IMR-90 (cell line): Measurements from ENCODE around the gene SGMS1. TPM values are rescaled to one million over a fixed set of nuclear protein-coding genes. Genes with fewer than 3 reads are reported as not detected.

Experiments used
- ATAC-seq: fragments of 200-7000 bp; cut with Tn5 transposase; 2 replicates; pipeline ENCODE4 v1.9.1; 2020; ENCODE audit warnings: low read depth, mild to moderate bottlenecking, moderate library complexity
- BruUV-seq: library from RNA; stranded (reverse); fragments of 400-500 nt; replicated peaks from 2 replicates; lab custom pipeline; 2021; lab: Mats Ljungman, UMichigan
- CTCF ChIA-PET: fragments of 300-600 bp; formaldehyde crosslinking; extraction: SDS; loops from one replicate; lab custom pipeline; 2021; ENCODE audit warnings: antibody characterized with exemption; lab: Yijun Ruan, JAX
- POLR2A ChIA-PET: fragments of 300-600 bp; sonication (Branson Sonifier 250); formaldehyde crosslinking; loops from one replicate; lab custom pipeline; 2022; ENCODE audit warnings: antibody characterized with exemption; ENCODE audit not compliant: unreplicated experiment; lab: Charles Lee
- DNase-seq: peaks from one replicate; pipeline ENCODE4 v3.0.0; 2013
- H2AFZ ChIP-seq: replicated peaks from 2 replicates; pipeline ENCODE3; 2013; ENCODE audit warnings: low read length, mild to moderate bottlenecking; ENCODE audit not compliant: poor library complexity
- H2AK5ac ChIP-seq: 2 replicates; pipeline ENCODE4 v1.6.1; 2013; ENCODE audit warnings: low read depth, low read length, inconsistent platforms
- H2AK9ac ChIP-seq: replicated peaks from 2 replicates; pipeline ENCODE3; 2013; ENCODE audit warnings: mild to moderate bottlenecking, low read depth, low read length, moderate library complexity; ENCODE audit not compliant: poor library complexity
- H2BK120ac ChIP-seq: 2 replicates; pipeline ENCODE4 v1.6.1; 2013; ENCODE audit warnings: low read depth, low read length, inconsistent platforms
- H2BK15ac ChIP-seq: 3 replicates; pipeline ENCODE4 v1.6.1; 2013; ENCODE audit warnings: low read depth, low read length, inconsistent platforms
- H2BK20ac ChIP-seq: 2 replicates; pipeline ENCODE4 v1.6.1; 2013; ENCODE audit warnings: low read depth, mild to moderate bottlenecking, inconsistent platforms, low read length, moderate library complexity
- H2BK5ac ChIP-seq: 2 replicates; pipeline ENCODE4 v1.6.1; 2013; ENCODE audit warnings: mild to moderate bottlenecking, low read depth, low read length, inconsistent platforms; ENCODE audit not compliant: poor library complexity, severe bottlenecking
- H3K14ac ChIP-seq: replicated peaks from 2 replicates; pipeline ENCODE4 v1.6.1; 2013; ENCODE audit warnings: low read depth, low read length, inconsistent platforms
- H3K18ac ChIP-seq: 2 replicates; pipeline ENCODE4 v1.6.1; 2013; ENCODE audit warnings: low read depth, low read length, control low read depth
- H3K23ac ChIP-seq: 2 replicates; pipeline ENCODE4 v1.6.1; 2013; ENCODE audit warnings: low read depth, low read length, inconsistent platforms
- H3K27ac ChIP-seq: 2 replicates; pipeline ENCODE4 v1.5.1; 2013; ENCODE audit warnings: mild to moderate bottlenecking, control low read depth, low read length; ENCODE audit not compliant: insufficient read depth
- H3K27me3 ChIP-seq: 2 replicates; pipeline ENCODE4 v1.6.1; 2013; ENCODE audit warnings: low read length; ENCODE audit not compliant: control insufficient read depth, insufficient read depth
- H3K36me3 ChIP-seq: 2 replicates; pipeline ENCODE4 v1.6.1; 2013; ENCODE audit warnings: low read length, mixed read lengths; ENCODE audit not compliant: control insufficient read depth, insufficient read depth
- H3K4ac ChIP-seq: 2 replicates; pipeline ENCODE4 v1.6.1; 2013; ENCODE audit warnings: low read depth, low read length, inconsistent platforms
- H3K4me1 ChIP-seq: 2 replicates; pipeline ENCODE4 v1.6.1; 2013; ENCODE audit warnings: low read length, mixed read lengths; ENCODE audit not compliant: control insufficient read depth, insufficient read depth
- H3K4me2 ChIP-seq: 2 replicates; pipeline ENCODE4 v1.6.1; 2013; ENCODE audit warnings: low read depth, mild to moderate bottlenecking, control low read depth, low read length, moderate library complexity
- H3K4me3 ChIP-seq: 2 replicates; pipeline ENCODE4 v1.5.1; 2013; ENCODE audit warnings: low read depth, mild to moderate bottlenecking, control low read depth, low read length, moderate library complexity; ENCODE audit not compliant: insufficient read depth
- H3K56ac ChIP-seq: 2 replicates; pipeline ENCODE4 v1.6.1; 2013; ENCODE audit warnings: low read length, inconsistent platforms; ENCODE audit not compliant: insufficient read depth; ENCODE audit errors: extremely low read depth
- H3K79me1 ChIP-seq, 2 experiments: 2 replicates each; pipeline ENCODE4 v1.6.1; 2013; ENCODE audit warnings: low read length in 2 of 2, inconsistent platforms in 1 of 2, low read depth in 1 of 2
- H3K9ac ChIP-seq: 2 replicates; pipeline ENCODE4 v1.6.1; 2013; ENCODE audit warnings: low read depth, low read length, control low read depth
- H3K9me1 ChIP-seq: 2 replicates; pipeline ENCODE4 v1.6.1; 2013; ENCODE audit warnings: low read length, inconsistent platforms; ENCODE audit not compliant: insufficient read depth
- H3K9me3 ChIP-seq: 2 replicates; pipeline ENCODE4 v1.6.1; 2013; ENCODE audit warnings: low read length; ENCODE audit not compliant: control insufficient read depth, insufficient read depth
- H4K20me1 ChIP-seq: 2 replicates; pipeline ENCODE4 v1.6.1; 2013; ENCODE audit warnings: low read length, inconsistent platforms; ENCODE audit not compliant: insufficient read depth
- H4K5ac ChIP-seq: 2 replicates; pipeline ENCODE4 v1.6.1; 2013; ENCODE audit warnings: mild to moderate bottlenecking, low read depth, low read length, control low read depth
- H4K8ac ChIP-seq, 2 experiments: 2 replicates each; pipeline ENCODE4 v1.6.1; 2013; ENCODE audit warnings: low read depth in 2 of 2, low read length in 2 of 2, control low read depth in 1 of 2, inconsistent platforms in 1 of 2
- H4K91ac ChIP-seq: 2 replicates; pipeline ENCODE4 v1.6.1; 2013; ENCODE audit warnings: low read depth, low read length, inconsistent platforms; ENCODE audit not compliant: insufficient read depth
- BHLHE40 ChIP-seq: fragments of 150-350 bp; IDR thresholded peaks from 2 replicates; pipeline ENCODE4 v1.6.1; 2016; ENCODE audit warnings: mild to moderate bottlenecking, low read depth, low read length
- CEBPB ChIP-seq: IDR thresholded peaks from 2 replicates; pipeline ENCODE4 v1.6.1; 2012; ENCODE audit warnings: low read depth, low read length, improper control_type of control experiment
- NFE2L2 ChIP-seq: fragments of 150-350 bp; IDR thresholded peaks from 2 replicates; pipeline ENCODE4 v1.6.1; 2016; ENCODE audit warnings: low read depth, mild to moderate bottlenecking, low read length
- WGBS, 2 experiments: methylation state at CpG; one replicate each; pipeline versions ENCODE4 v1.1.5 to v1.1.7; 2013; ENCODE audit warnings: missing lambda C conversion rate in 2 of 2; ENCODE audit not compliant: insufficient read length in 1 of 2; ENCODE audit errors: extremely low coverage in 2 of 2; 5-methylcytosine and 5-hydroxymethylcytosine counted together
- dilution Hi-C: fragments of 300-500 bp; cut with HindIII; formaldehyde crosslinking; loops from one replicate; pipeline ENCODE4 v1.14.3; 2018; ENCODE audit warnings: low sequenced_read_pairs; ENCODE audit not compliant: unreplicated experiment
- in situ Hi-C: fragments of 300-500 bp; cut with MboI; formaldehyde crosslinking; loops from 3 replicates; pipeline ENCODE4 v1.14.3; 2019; ENCODE audit warnings: low sequenced_read_pairs, inconsistent platforms, mixed read lengths
- intact Hi-C: fragments of 100-400 bp; cut with micrococcal nuclease; formaldehyde crosslinking; loops from 2 replicates; pipeline ENCODE4 v1.10.0; 2022
- polyA plus RNA-seq, 3 experiments: library from polyadenylated mRNA; depleted of rRNA; stranded (reverse); fragments of >200 nt; gene quantifications; 2 replicates each; pipeline ENCODE4 v1.2.3, GENCODE V29; 2012; ENCODE audit warnings: low replicate concordance in 1 of 3
- total RNA-seq: library from RNA; depleted of rRNA; stranded (reverse); fragments of >200 nt; gene quantifications from 2 replicates; pipeline ENCODE4 v1.2.3, GENCODE V29; 2012

SGMS1 gene
- total and polyA plus RNA-seq, 2 of the 4 experiments (the other 2 are of a cell fraction), result 9.8 to 30.8 TPM

GRCh38 chr10:50580262-50580891, 43.4 kb downstream of the SGMS1 start:
- Histone ChIP-seq H2BK5ac (no peak overlapping the region), H2AFZ (no peak overlapping the region), H3K4me3 (no peak overlapping the region), H3K79me1 (peaks cover 10 to 33% of the 10 kb centered on the region in 2 experiments; a peak in 3 of 4 replicates), H2BK20ac (no peak overlapping the region), H3K56ac (no peak overlapping the region), H2AK5ac (no peak overlapping the region), H3K9me3 (no peaks in the 10 kb centered on the region), H4K5ac (no peak overlapping the region), H2AK9ac (no peak overlapping the region), H3K4me2 (no peak overlapping the region), H4K8ac (no peak overlapping the region), H4K91ac (no peak overlapping the region), H3K4me1 (peaks cover 9% of the 10 kb centered on the region), H3K23ac (no peak overlapping the region), H2BK15ac (no peak overlapping the region), H2BK120ac (no peak overlapping the region), H3K14ac (no peak overlapping the region), H3K4ac (no peak overlapping the region), H3K9ac (no peak overlapping the region), H3K27me3 (no peaks in the 10 kb centered on the region), H4K20me1 (peaks cover 14% of the 10 kb centered on the region; the same call in 1 of the 2 replicates), H3K9me1 (peaks cover 9% of the 10 kb centered on the region), H3K36me3 (no peaks in the 10 kb centered on the region; the same call in 1 of the 2 replicates), H3K18ac (no peak overlapping the region), H3K27ac (no peak overlapping the region)
- ChIA-PET CTCF (no interaction called here), POLR2A (no interaction called here)
- in situ Hi-C loops (no loop called here), dilution Hi-C loops (no loop called here), intact Hi-C loops (no loop called here)
- 100% methylated on average over 2 of the region's 7 CpGs; no CpG with 5 or more reads in 1 of the 2 experiments for WGBS, 2 experiments
- BruUV-seq, result no TSS peak
- ATAC-seq, result no peak
- TF ChIP-seq CEBPB, result peak; percentile 47
- TF ChIP-seq NFE2L2, result no peak
- no peak for TF ChIP-seq BHLHE40
- DNase-seq, result no peak
